Colonic mucosa (tissue), 4 donors: ENCODE measurements around the gene TBC1D2. TPM values are rescaled to one million over a fixed set of nuclear protein-coding genes. Genes with fewer than 3 reads are reported as not detected.
A peak's percentile ranks its signal among the peaks of the same experiment; 100 is the strongest.

ENCODE experiments used
- DNase-seq: peaks from one replicate; pipeline ENCODE4 v3.0.0-alpha.2; 2020
- H3K27ac ChIP-seq: fragments of 200-600 bp; one replicate; pipeline ENCODE4 v1.8.0; 2021
- H3K27me3 ChIP-seq: fragments of 200-600 bp; one replicate; pipeline ENCODE4 v1.8.0; 2021
- H3K36me3 ChIP-seq: fragments of 200-600 bp; one replicate; pipeline ENCODE4 v1.8.0; 2021
- H3K4me1 ChIP-seq: fragments of 200-600 bp; one replicate; pipeline ENCODE4 v1.8.0; 2021; ENCODE audit warnings: mild to moderate bottlenecking
- H3K4me3 ChIP-seq: fragments of 200-600 bp; one replicate; pipeline ENCODE4 v1.8.0; 2021
- H3K9ac ChIP-seq, 2 donors: one replicate each; pipeline ENCODE4 v1.7.0; 2013; ENCODE audit warnings: control low read depth in 2 of 2, low read depth in 2 of 2, low read length in 2 of 2
- H3K9me3 ChIP-seq: fragments of 200-600 bp; one replicate; pipeline ENCODE4 v1.8.0; 2021
- intact Hi-C: fragments of 100-400 bp; cut with DNase I; formaldehyde crosslinking; loops from one replicate; pipeline ENCODE4 v1.14.1; 2022
- total RNA-seq, 2 donors: library from RNA; stranded (reverse); fragmentation: NEBNext Ultra II Directional in 1 of 2; extraction: Animal tissue kit (Norgen Biotek cat#: 25700) in 1 of 2; gene quantifications; one replicate each; pipeline ENCODE4 v1.2.1, GENCODE V29; 2021
- TF ChIP-seq, protein P1 (sequence below): fragments of 200-600 bp; IDR thresholded peaks from one replicate; pipeline ENCODE4 v1.8.0; 2022; ENCODE audit warnings: antibody characterized with exemption, mild to moderate bottlenecking
- donor health status: healthy.
- donor health status: DM: no; HTN: no; CAD: no.
- donor health status: DM: no; HTN: no; CAD: no.

TBC1D2 gene
- total RNA-seq, 2 donors from 2014 or later: 20.1 to 26.9 TPM

DNA sequence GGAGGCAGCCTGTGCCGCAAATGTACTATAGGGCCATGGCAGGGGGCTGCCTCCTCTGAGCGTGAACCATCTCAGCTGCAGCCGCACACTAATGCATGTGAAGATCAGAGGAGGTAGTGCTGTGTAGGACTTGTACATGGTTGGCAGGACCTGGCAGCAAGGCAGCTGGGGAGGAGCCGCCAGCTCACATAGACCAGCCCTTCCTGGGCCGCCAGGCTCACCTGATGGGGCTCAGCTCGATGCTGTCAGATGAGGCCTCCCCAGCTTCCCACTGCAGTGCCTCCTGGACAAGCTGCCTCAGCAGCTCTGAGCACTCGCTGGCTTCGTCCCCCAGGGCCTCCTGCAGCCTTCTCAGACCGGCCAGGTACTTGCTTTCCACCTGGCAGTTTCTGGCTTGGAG lies 45.0 kb downstream of the TBC1D2 start:
- H3K9ac ChIP-seq: peak overlapping the region in 1 of 2 donors; percentile 15
- no peaks in the 10 kb centered on the region for H3K4me1 ChIP-seq
- intact Hi-C loops: no loop called here
- TF ChIP-seq, protein P1, sequence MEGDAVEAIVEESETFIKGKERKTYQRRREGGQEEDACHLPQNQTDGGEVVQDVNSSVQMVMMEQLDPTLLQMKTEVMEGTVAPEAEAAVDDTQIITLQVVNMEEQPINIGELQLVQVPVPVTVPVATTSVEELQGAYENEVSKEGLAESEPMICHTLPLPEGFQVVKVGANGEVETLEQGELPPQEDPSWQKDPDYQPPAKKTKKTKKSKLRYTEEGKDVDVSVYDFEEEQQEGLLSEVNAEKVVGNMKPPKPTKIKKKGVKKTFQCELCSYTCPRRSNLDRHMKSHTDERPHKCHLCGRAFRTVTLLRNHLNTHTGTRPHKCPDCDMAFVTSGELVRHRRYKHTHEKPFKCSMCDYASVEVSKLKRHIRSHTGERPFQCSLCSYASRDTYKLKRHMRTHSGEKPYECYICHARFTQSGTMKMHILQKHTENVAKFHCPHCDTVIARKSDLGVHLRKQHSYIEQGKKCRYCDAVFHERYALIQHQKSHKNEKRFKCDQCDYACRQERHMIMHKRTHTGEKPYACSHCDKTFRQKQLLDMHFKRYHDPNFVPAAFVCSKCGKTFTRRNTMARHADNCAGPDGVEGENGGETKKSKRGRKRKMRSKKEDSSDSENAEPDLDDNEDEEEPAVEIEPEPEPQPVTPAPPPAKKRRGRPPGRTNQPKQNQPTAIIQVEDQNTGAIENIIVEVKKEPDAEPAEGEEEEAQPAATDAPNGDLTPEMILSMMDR: no peak
- no peaks in the 10 kb centered on the region for H3K27me3 ChIP-seq
- no peak overlapping the region for H3K4me3 ChIP-seq
- DNase-seq: no peak
- H3K27ac ChIP-seq: no peak overlapping the region
- H3K36me3 ChIP-seq: peaks cover 3% of the 10 kb centered on the region
- no peaks in the 10 kb centered on the region for H3K9me3 ChIP-seq

GRCh38 chr9:98209530-98209929 lies 45.9 kb downstream of the TBC1D2 start:
- no peaks in the 10 kb centered on the region for H3K9me3 ChIP-seq
- peaks cover 3% of the 10 kb centered on the region for H3K36me3 ChIP-seq
- no peaks in the 10 kb centered on the region for H3K4me1 ChIP-seq
- H3K9ac ChIP-seq: no peak overlapping the region
- DNase-seq: no peak
- no peaks in the 10 kb centered on the region for H3K27me3 ChIP-seq
- intact Hi-C loops: no loop called here
- TF ChIP-seq, protein P1: no peak
- H3K4me3 ChIP-seq: no peak overlapping the region
- H3K27ac ChIP-seq: no peak overlapping the region

DNA sequence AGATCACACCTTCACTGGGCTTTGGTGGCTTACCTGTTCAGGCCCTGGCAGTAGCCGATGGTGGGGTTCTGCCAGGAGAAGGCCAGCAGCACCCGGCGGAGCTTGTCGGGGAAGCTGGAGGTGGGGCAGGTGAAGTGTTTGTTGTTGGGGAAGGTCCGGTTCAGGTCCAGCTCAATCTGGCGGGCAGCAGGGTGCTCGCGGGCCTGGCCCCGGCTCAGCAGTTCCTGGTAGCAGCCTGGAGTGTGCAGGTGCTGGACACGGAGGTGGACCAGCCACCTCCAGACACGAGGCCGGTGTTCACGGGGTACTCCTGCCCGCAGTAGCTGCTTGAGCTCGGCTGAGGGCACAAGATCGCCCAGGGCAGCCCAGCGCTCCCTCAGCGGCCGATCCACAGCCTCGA lies 46.8 kb downstream of the TBC1D2 start:
- no peak overlapping the region for H3K27ac ChIP-seq
- H3K9me3 ChIP-seq: no peaks in the 10 kb centered on the region
- DNase-seq: no peak
- TF ChIP-seq, protein P1: no peak
- peaks cover 3% of the 10 kb centered on the region for H3K36me3 ChIP-seq
- intact Hi-C loops: no loop called here
- H3K9ac ChIP-seq: no peak overlapping the region
- no peak overlapping the region for H3K4me3 ChIP-seq
- no peaks in the 10 kb centered on the region for H3K4me1 ChIP-seq
- H3K27me3 ChIP-seq: no peaks in the 10 kb centered on the region

DNA sequence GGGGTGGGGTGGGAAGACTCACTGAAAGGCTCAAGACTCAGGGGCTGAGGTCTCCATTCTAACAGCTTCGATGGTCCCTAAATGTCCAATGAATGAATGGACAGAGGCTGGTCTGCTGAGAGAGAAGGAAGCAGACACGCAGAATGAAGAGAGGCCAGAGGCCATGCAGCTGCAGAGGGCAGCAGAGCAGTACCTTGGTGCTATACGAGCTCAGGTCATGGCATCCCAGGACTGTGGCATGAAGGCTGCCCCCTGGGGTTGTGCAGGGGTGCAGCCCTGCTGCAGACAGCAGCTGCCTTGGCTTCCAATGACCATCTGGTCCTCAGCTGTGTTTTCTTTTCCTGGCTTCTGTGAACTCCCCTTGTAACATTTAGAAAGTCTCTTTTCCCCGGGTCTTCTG lies 47.8 kb downstream of the TBC1D2 start:
- intact Hi-C loops: loop anchor here (2.0 kb wide), 1 partner anchor 55 kb away; no protein-coding TSS in a partner anchor
- H3K4me3 ChIP-seq: no peak overlapping the region
- DNase-seq: no peak
- no peaks in the 10 kb centered on the region for H3K36me3 ChIP-seq
- H3K9ac ChIP-seq: no peak overlapping the region
- TF ChIP-seq, protein P1: no peak
- H3K27ac ChIP-seq: no peak overlapping the region
- no peaks in the 10 kb centered on the region for H3K4me1 ChIP-seq
- no peaks in the 10 kb centered on the region for H3K27me3 ChIP-seq
- H3K9me3 ChIP-seq: no peaks in the 10 kb centered on the region

- Histone ChIP-seq H3K9ac (no peak overlapping the region), H3K27me3 (no peaks in the 10 kb centered on the region), H3K27ac (no peak overlapping the region), H3K9me3 (no peaks in the 10 kb centered on the region), H3K4me3 (no peak overlapping the region), H3K36me3 (no peaks in the 10 kb centered on the region), H3K4me1 (no peaks in the 10 kb centered on the region)
- intact Hi-C loops: loop anchor here (2.0 kb wide), 1 partner anchor 56 kb away; no protein-coding TSS in a partner anchor
- DNase-seq: no peak
- TF ChIP-seq, protein P1: no peak
Measured at GRCh38 chr9:98206754-98207153, 48.7 kb downstream of the TBC1D2 start.

- TF ChIP-seq, protein P1: no peak
- Histone ChIP-seq H3K4me1 (no peaks in the 10 kb centered on the region), H3K9ac (no peak overlapping the region), H3K27me3 (no peaks in the 10 kb centered on the region), H3K27ac (no peak overlapping the region), H3K4me3 (no peak overlapping the region), H3K9me3 (no peaks in the 10 kb centered on the region), H3K36me3 (no peaks in the 10 kb centered on the region)
- no peak for DNase-seq
- intact Hi-C loops: loop anchor here (5.0 kb wide), 1 partner anchor 127 kb away; no protein-coding TSS in a partner anchor
Measured at GRCh38 chr9:98204692-98205091, 50.8 kb downstream of the TBC1D2 start.
